Measurements from ENCODE around the gene ARPC1B. TPM values are rescaled to one million over a fixed set of nuclear protein-coding genes. Genes with fewer than 3 reads are reported as not detected.

Gene ARPC1B
- total and polyA plus RNA-seq, 2 donors (not counting 1 experiment from before 2014, with no cell fraction given): 142 to 563 TPM

DNA sequence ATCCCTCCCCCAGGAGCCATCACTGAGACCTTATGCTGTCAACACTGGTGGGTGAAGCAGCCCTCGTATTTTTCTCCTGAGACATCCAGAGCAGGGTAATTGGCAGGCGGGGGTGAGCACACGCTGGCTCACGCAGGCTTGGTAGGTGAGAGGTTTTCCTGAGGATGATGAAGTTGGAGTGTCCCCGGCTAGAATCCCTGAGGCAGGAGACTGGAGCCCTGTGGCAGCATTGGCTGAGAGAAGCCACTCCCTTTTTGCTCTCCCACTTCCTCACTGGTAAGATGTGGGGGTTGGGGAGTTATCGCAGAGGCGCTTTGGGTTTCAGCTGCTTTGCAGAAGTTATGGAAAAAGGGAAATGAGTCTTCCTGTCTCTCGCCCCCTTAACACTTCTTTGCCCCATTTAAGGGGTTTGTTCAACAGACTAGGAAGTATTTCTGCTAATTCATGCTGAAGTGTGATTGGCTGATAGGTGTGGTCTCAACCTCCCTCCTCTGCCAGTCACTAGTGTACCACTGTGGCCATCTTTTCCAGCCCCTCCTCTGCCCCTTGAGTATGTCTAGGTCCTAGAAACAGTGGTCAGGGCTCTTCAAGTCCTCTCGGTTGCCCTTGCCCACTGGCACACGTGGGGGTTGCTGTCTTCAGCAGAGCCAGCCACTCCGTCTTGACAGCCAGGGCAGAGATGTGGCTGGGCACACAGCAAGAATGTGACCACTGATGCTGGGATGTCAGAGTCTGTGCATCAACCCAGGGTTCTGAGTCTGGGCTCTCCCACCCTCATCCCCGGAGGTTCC lies 5.7 kb downstream of the ARPC1B start:
- ChIA-PET POLR2A (interaction anchor here (0.7 to 2.6 kb wide), 6 partner anchors 9 to 1056 kb away, joined by 3 to 15 read pairs (median 4); partner anchors contain the start of genes BUD31, PDAP1, ZKSCAN5 and ZNF394), CTCF (interaction anchor here (1.0 to 2.4 kb wide), 3 partner anchors 15 to 28 kb away, joined by 3 to 10 read pairs (median 8); partner anchors contain the start of genes BUD31 and PDAP1)
- DNase-seq: peak; percentile 88
- TF ChIP-seq, protein P1, sequence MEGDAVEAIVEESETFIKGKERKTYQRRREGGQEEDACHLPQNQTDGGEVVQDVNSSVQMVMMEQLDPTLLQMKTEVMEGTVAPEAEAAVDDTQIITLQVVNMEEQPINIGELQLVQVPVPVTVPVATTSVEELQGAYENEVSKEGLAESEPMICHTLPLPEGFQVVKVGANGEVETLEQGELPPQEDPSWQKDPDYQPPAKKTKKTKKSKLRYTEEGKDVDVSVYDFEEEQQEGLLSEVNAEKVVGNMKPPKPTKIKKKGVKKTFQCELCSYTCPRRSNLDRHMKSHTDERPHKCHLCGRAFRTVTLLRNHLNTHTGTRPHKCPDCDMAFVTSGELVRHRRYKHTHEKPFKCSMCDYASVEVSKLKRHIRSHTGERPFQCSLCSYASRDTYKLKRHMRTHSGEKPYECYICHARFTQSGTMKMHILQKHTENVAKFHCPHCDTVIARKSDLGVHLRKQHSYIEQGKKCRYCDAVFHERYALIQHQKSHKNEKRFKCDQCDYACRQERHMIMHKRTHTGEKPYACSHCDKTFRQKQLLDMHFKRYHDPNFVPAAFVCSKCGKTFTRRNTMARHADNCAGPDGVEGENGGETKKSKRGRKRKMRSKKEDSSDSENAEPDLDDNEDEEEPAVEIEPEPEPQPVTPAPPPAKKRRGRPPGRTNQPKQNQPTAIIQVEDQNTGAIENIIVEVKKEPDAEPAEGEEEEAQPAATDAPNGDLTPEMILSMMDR (IDR thresholded peaks at IDR 0.05): no peak
- TF ChIP-seq EZH2 (IDR thresholded peaks at IDR 0.05; ENCODE audit: borderline replicate concordance, insufficient read depth, low read depth, low read length, poor library complexity, severe bottlenecking): no peak
- peaks cover 79% of the 10 kb centered on the region for H3K79me2 ChIP-seq (ENCODE audit: control insufficient read depth, insufficient read depth, low read length)
- Mint-ChIP-seq H3K9me3 (ENCODE audit: insufficient read depth) (no peaks in the 10 kb centered on the region), H3K27ac (peak overlapping the region; percentile 92), H3K4me1 (peaks cover 56% of the 10 kb centered on the region), H3K4me3 (peak overlapping the region; percentile 90), H3K27me3 (no peaks in the 10 kb centered on the region)
- H3K4me2 ChIP-seq (replicated peaks; ENCODE audit: low read depth, low read length, poor library complexity, severe bottlenecking): peak overlapping the region; percentile 96
- WGBS (ENCODE audit: insufficient coverage): 1% methylated on average over 6 of the region's 12 CpGs
- peak; percentile 29 for ATAC-seq (ENCODE audit: low read depth)
- H3K4me1 ChIP-seq (ENCODE audit: control insufficient read depth in 2 of 2, insufficient read depth in 2 of 2, low read length in 2 of 2): peaks cover 62 to 93% of the 10 kb centered on the region in 2 donors
- H3K27me3 ChIP-seq (replicated peaks in 1 of 4; ENCODE audit: control extremely low read depth in 1 of 4, control insufficient read depth in 3 of 4, insufficient read depth in 4 of 4, low read length in 3 of 4): no peaks in the 10 kb centered on the region
- peaks cover 0 to 23% of the 10 kb centered on the region in 2 experiments for H3K36me3 ChIP-seq (replicated peaks in 1 of 2; ENCODE audit: control extremely low read depth in 1 of 2, control insufficient read depth in 1 of 2, extremely low read depth in 1 of 2, insufficient read depth in 2 of 2, low read length in 1 of 2)
- peak overlapping the region; percentile 94 to 96 for H3K27ac ChIP-seq (ENCODE audit: low read length in 2 of 2)
- intact Hi-C loops (cut with micrococcal nuclease): loop anchor here (1.0 kb wide), 1 partner anchor 28 kb away; the partner anchor contains the start of genes BUD31 and PDAP1
- H4K20me1 ChIP-seq (ENCODE audit: control insufficient read depth, insufficient read depth, low read length, poor library complexity, severe bottlenecking): peaks cover 71% of the 10 kb centered on the region
- peak overlapping the region; percentile 40 to 72 (median 48) for H3K4me3 ChIP-seq (ENCODE audit: control extremely low read depth in 1 of 5, extremely low read depth in 1 of 5, insufficient read depth in 1 of 5, low read depth in 2 of 5, low read length in 4 of 5)
- H2AFZ ChIP-seq (ENCODE audit: insufficient read depth, low read depth, low read length, poor library complexity, severe bottlenecking): no peak overlapping the region
- no peaks in the 10 kb centered on the region for H3K9me3 ChIP-seq (ENCODE audit: control extremely low read depth in 1 of 3, control insufficient read depth in 2 of 3, insufficient read depth in 1 of 3, low read length in 2 of 3)
- peak overlapping the region; percentile 68 for H3K9ac ChIP-seq (ENCODE audit: low read length)

All from B cell (primary cell).